Endodermal cell (in vitro differentiated cells): Measurements from ENCODE around the gene UTRN. TPM values are rescaled to one million over a fixed set of nuclear protein-coding genes. Genes with fewer than 3 reads are reported as not detected.

Source experiments
- DNase-seq: peaks from one replicate; pipeline ENCODE4 v3.0.0-alpha.2; 2017
- H3K27ac ChIP-seq: 2 replicates; pipeline ENCODE4 v1.5.1; 2013; ENCODE audit warnings: mild to moderate bottlenecking, low read depth, low read length, moderate library complexity
- H3K27me3 ChIP-seq: 2 replicates; pipeline ENCODE4 v1.6.1; 2013; ENCODE audit warnings: mild to moderate bottlenecking, low read length, moderate library complexity; ENCODE audit not compliant: insufficient read depth, control insufficient read depth, poor library complexity, severe bottlenecking
- H3K36me3 ChIP-seq: 2 replicates; pipeline ENCODE4 v1.7.0; 2013; ENCODE audit warnings: mild to moderate bottlenecking, low read length, moderate library complexity; ENCODE audit not compliant: control insufficient read depth, insufficient read depth
- H3K4me1 ChIP-seq: one replicate; pipeline ENCODE4 v1.7.0; 2013; ENCODE audit warnings: low read length; ENCODE audit not compliant: control insufficient read depth, insufficient read depth
- H3K4me3 ChIP-seq: 2 replicates; pipeline ENCODE4 v1.5.1; 2013; ENCODE audit warnings: mild to moderate bottlenecking, low read length, moderate library complexity
- H3K9ac ChIP-seq: 2 replicates; pipeline ENCODE4 v1.6.1; 2013; ENCODE audit warnings: mild to moderate bottlenecking, low read length, moderate library complexity; ENCODE audit not compliant: poor library complexity, severe bottlenecking; ENCODE audit errors: extremely low read depth
- H3K9me3 ChIP-seq: 2 replicates; pipeline ENCODE4 v1.6.1; 2013; ENCODE audit warnings: mild to moderate bottlenecking, low read length, moderate library complexity; ENCODE audit not compliant: control insufficient read depth
- H3K27ac Mint-ChIP-seq: 2 replicates; pipeline ENCODE4 v1.8.0; 2020; ENCODE audit warnings: mixed read lengths
- H3K27me3 Mint-ChIP-seq: 2 replicates; pipeline ENCODE4 v1.8.0; 2021; ENCODE audit warnings: mild to moderate bottlenecking, mixed read lengths; ENCODE audit not compliant: insufficient read depth
- H3K36me3 Mint-ChIP-seq: 2 replicates; pipeline ENCODE4 v1.8.0; 2020; ENCODE audit warnings: low read depth, mixed read lengths
- H3K4me1 Mint-ChIP-seq: 2 replicates; pipeline ENCODE4 v1.8.0; 2020; ENCODE audit warnings: mixed read lengths
- H3K4me3 Mint-ChIP-seq: 2 replicates; pipeline ENCODE4 v1.8.0; 2020; ENCODE audit warnings: mild to moderate bottlenecking, moderate library complexity, mixed read lengths
- H3K9me3 Mint-ChIP-seq: 2 replicates; pipeline ENCODE4 v1.8.0; 2020; ENCODE audit warnings: mild to moderate bottlenecking, mixed read lengths
- CTCF ChIP-seq: fragments of 200-600 bp; sonication (generic); conservative IDR thresholded peaks from 2 replicates; pipeline ENCODE4 v1.5.0; 2021; ENCODE audit warnings: antibody characterized with exemption, mild to moderate bottlenecking
- WGBS, 2 experiments: methylation state at CpG; one replicate each; pipeline versions ENCODE4 v1.1.5 to v1.1.7; 2013; ENCODE audit warnings: missing lambda C conversion rate in 2 of 2, mixed read lengths in 1 of 2; ENCODE audit not compliant: insufficient coverage in 1 of 2, insufficient read length in 1 of 2; 5-methylcytosine and 5-hydroxymethylcytosine counted together
- total RNA-seq, 2 donors: library from RNA; stranded (reverse); fragmentation: NEBNext Ultra II Directional in 1 of 2; extraction: Animal tissue kit (Norgen Biotek cat#: 25700) in 1 of 2; gene quantifications; 2 replicates in 1 of 2; 3 replicates in 1 of 2; pipeline ENCODE4 v1.2.1, GENCODE V29; 2021

Gene UTRN
- total RNA-seq, 2 donors from 2014 or later: 67.7 to 79.7 TPM

- no peaks in the 10 kb centered on the region for H3K4me1 ChIP-seq
- TF ChIP-seq CTCF: no peak
- H3K9me3 ChIP-seq: no peaks in the 10 kb centered on the region
- Mint-ChIP-seq H3K36me3 (peaks cover 16% of the 10 kb centered on the region), H3K27me3 (peaks cover 7% of the 10 kb centered on the region), H3K27ac (no peak overlapping the region), H3K9me3 (no peaks in the 10 kb centered on the region), H3K4me1 (no peaks in the 10 kb centered on the region), H3K4me3 (no peak overlapping the region)
- no peak overlapping the region for H3K4me3 ChIP-seq
- H3K9ac ChIP-seq: no peak overlapping the region
- no peak for DNase-seq
- H3K36me3 ChIP-seq: peaks cover 18% of the 10 kb centered on the region
- H3K27ac ChIP-seq: no peak overlapping the region
- 95% methylated on average over 2 of the region's 2 CpGs; no CpG with 5 or more reads in 1 of the 2 experiments for WGBS, 2 experiments
- no peaks in the 10 kb centered on the region for H3K27me3 ChIP-seq
Observed at GRCh38 chr6:144311361-144311760, 26.2 kb downstream of the UTRN start.

GRCh38 chr6:144314003-144314485 lies 28.9 kb downstream of the UTRN start:
- DNase-seq: no peak
- H3K27me3 Mint-ChIP-seq: peaks cover 7% of the 10 kb centered on the region

GRCh38 chr6:144314562-144314961 lies 29.4 kb downstream of the UTRN start:
- no peaks in the 10 kb centered on the region for H3K27me3 ChIP-seq
- Mint-ChIP-seq H3K4me1 (peaks cover 1% of the 10 kb centered on the region), H3K4me3 (no peak overlapping the region), H3K36me3 (peaks cover 4% of the 10 kb centered on the region), H3K27me3 (peaks cover 7% of the 10 kb centered on the region), H3K27ac (no peak overlapping the region), H3K9me3 (no peaks in the 10 kb centered on the region)
- H3K9me3 ChIP-seq: no peaks in the 10 kb centered on the region
- no peak overlapping the region for H3K9ac ChIP-seq
- no peak for TF ChIP-seq CTCF
- no peak overlapping the region for H3K27ac ChIP-seq
- peaks cover 6% of the 10 kb centered on the region for H3K36me3 ChIP-seq
- WGBS, 2 experiments: 83% methylated on average over 1 of the region's 1 CpG
- no peak for DNase-seq
- H3K4me1 ChIP-seq: no peaks in the 10 kb centered on the region
- no peak overlapping the region for H3K4me3 ChIP-seq

More at GRCh38 chr6:144314003-144314485, 28.9 kb downstream of the UTRN start:
- Mint-ChIP-seq H3K9me3 (no peaks in the 10 kb centered on the region), H3K4me1 (no peaks in the 10 kb centered on the region), H3K4me3 (no peak overlapping the region), H3K36me3 (peaks cover 9% of the 10 kb centered on the region), H3K27ac (no peak overlapping the region)
- no peaks in the 10 kb centered on the region for H3K27me3 ChIP-seq
- no peak overlapping the region for H3K9ac ChIP-seq
- TF ChIP-seq CTCF: no peak
- peaks cover 12% of the 10 kb centered on the region for H3K36me3 ChIP-seq
- no peaks in the 10 kb centered on the region for H3K9me3 ChIP-seq
- no peak overlapping the region for H3K27ac ChIP-seq
- H3K4me1 ChIP-seq: no peaks in the 10 kb centered on the region
- H3K4me3 ChIP-seq: no peak overlapping the region
- 91 to 96% methylated on average over 5 of the region's 5 CpGs for whole genome bisulfite sequencing, 2 experiments
